Stimulated activated CD8-positive, alpha-beta memory T cell treated with anti-CD3 and anti-CD28 coated beads, Interleukin-15, amount 100 ng/mL, for 4 hours (primary cell): ENCODE results near the gene FAM13A.
A peak's percentile ranks its signal among the peaks of the same experiment; 100 is the strongest.

Experiments used
- DNase-seq, 2 donors: peaks; one replicate each; pipeline ENCODE4 v3.0.0-alpha.2; 2020; ENCODE audit warnings: low read depth in 2 of 2

FAM13A gene

GRCh38 chr4:88720451-88721428, 336.2 kb downstream of the FAM13A start:
- no peak for DNase-seq

DNA sequence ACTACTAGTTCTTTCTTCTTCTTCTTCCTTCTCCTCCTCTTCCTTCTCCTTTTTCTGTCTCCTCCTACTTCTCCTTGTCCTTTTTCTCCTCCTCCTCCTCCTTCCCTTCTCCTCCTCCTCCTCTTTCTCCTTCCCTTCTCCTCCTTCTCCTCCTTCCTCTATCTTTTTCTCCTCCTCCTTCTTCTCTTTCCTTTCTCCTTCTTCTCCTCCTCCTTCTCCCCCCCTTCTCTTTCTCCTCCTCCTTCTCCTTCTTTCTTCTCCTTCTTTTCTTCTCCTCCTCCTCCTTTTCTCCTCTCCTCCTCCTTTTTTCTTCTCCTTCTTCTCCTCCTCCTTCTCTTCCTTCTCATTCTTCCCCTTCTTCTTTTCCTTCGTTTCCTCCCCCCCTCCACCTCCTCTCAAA, 337.6 kb downstream of the FAM13A start:
- no peak for DNase-seq

DNA sequence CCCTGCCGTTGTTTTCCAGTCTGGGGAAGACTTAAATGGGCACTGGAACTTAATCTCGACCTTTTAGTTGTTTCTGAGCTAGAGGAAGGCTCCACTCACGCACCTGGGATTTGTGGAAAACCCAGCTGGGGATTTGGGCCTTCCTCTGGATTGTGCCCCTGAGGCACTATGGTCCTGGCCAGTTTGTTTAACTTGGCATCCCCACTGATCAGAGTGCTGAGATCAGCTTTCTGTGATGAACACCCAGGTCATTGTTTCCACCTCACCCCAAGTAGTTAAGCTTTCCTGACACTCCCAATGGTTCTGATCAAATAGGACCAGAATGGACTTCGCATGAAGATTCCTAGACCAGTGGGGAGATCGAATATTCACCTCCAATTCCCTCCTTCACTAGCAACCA, 338.9 kb downstream of the FAM13A start:
- DNase-seq = no peak

GRCh38 chr4:88713782-88714181, 343.2 kb downstream of the FAM13A start:
- DNase-seq = no peak

- no peak for DNase-seq
Observed at GRCh38 chr4:88709989-88710388, 347.0 kb downstream of the FAM13A start.

- no peak for DNase-seq
Observed at GRCh38 chr4:88706574-88706973, 350.4 kb downstream of the FAM13A start.

DNA sequence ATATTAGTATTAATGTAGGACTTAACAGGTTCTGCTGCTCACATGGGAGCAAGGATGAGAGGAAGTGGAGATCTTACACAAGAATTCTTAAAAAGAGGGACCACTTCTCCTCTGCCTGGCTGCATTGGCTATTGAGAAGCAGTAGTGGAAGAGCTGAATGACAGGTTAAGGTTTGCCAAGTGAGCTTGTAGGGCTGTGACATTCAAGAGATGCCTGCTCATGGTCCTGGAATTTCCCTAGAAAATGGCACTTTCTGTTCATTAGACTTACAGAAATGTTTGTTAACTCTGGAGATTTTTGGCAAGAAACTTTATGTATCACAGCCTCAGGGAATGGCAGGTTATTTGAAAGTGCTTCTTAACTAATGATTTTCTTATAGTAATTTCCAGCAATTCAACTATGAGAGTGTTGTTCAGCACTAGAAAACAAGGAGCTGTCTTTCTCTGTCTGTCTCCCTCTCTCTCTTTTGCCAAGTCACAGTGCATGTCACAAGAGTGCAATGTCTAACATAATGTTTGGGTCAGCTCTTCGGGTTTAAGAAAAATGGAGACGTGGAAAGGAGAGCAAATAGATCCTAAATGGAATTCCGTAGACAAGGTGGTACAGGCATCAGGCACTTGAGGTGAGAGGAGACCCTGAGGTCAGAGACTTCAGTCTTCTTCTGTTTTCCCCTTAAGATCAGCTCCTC, 351.0 kb downstream of the FAM13A start:
- no peak for DNase-seq

DNA sequence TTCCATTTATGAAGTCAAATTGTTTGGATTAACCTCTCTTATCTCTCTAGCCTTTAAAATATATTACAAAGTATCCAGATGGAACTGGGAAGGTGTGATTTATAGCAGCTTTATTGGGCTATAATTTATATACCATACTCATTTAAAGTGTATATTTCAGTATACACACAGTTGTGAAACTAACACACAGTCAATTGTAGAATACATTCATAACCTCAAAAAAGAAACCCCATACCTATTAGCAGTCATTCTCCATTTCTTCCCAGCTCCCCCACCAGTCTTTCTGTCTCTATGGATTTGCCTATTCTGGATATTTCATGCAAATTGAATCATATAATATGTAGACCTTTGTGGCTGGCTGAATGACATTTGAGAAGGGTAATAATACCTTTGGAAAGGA, 351.8 kb downstream of the FAM13A start:
- no peak for DNase-seq

DNA sequence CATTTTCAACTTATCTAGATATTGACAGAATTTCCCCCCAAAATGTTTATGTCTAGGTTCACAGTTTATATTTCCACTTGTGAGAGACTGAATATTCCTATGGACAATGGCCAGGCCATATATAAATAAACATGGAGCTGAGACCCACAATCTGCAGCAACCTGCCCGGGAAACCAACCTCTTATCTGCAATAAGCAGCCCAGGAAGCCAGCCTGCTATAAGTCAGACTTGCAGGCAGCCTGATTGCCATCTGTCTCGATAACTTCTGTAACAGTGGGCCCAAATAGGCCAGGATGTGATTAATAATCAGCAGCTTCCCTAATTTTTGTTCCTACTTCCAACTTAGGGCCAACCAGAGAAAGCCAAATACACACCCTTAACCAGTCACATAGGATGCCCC, 354.2 kb downstream of the FAM13A start:
- DNase-seq = no peak

DNA sequence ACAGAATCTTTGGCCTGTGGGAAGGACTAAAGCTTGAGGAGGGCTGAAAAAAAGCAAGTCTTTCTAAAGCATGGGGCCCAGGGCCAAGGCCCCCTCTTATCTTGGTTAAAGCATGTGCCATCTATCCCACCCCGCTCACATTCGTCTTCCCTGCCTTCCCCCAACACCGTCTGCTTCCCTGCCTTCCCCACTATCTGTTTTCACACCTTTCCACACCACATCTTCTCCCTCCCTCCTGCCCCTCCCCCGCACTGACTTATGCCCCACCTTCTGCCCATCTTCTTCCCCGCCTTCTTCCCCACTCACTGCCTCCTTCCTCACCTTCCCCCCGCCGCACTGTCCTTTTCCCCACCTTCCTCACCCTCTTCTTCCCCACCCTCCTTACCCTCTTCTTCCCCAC, 358.5 kb downstream of the FAM13A start:
- DNase-seq = no peak

GRCh38 chr4:88697588-88698329, 359.2 kb downstream of the FAM13A start, which contains the start of gene NAP1L5:
NAP1L5 (minus strand) TSS chr4:88697829; CDS start chr4:88697754, 75 bp downstream.
- DNase-seq = peak; percentile 10 to 47

DNA sequence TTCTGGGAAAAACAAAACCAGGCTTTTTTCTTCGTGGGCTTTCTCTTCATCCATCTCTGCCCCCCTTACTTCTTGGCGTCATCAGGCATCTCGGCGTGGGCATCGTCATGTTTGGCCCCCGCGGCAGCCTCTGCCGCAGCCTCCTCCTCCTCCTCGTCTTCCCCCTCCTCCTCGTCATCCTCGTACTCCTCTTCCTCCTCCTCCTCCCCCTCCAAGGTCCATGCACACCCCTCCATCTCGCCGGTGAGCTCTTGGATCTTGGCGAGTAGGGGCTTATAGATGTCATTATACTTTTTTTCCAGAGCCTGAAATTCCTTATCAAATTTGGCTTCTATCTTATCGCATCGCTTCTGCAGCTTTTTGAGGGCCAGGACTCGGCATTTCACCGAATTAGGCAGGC, 359.8 kb downstream of the FAM13A start:
- no peak for DNase-seq

DNA sequence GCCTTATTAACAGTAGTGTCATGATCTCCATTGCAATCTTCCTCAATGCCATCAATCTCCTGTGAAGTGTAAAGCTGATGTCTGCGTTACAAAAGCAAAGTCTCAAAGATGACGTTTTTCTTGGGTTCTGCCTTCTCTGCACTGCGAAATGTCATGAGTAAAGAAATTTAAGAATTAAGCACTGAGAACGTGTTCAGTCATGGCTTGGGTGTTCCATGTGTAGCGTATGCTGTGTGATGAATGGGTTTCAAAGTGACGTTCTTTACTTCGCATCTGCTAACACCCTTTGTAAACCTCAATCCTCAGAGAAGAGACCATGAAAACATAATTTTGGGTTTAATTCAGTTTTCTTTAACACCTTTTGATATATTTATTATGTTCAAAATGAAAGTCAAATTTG, 360.4 kb downstream of the FAM13A start:
- DNase-seq = no peak

DNA sequence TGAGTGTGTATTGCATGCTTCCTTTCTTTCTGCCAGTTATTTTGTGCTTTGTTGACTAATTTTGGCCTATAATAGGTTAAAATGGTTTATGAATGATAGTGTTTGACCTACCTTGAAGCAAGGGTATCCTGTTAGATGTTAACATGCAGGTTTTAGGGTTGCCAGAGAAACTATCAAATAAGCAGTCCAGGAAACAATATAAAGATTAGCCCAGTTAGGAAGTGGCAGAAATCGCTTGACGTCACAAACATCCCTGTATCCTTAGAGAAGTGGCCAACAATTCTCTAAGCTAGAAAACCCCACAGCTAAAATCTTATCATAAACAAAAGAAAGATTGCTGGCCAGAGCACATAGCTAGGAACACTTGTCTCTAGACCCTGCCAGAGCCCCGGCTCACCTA, 363.2 kb downstream of the FAM13A start:
- DNase-seq = no peak

- DNase-seq = no peak
Observed at GRCh38 chr4:88690355-88690754, 366.6 kb downstream of the FAM13A start.

DNA sequence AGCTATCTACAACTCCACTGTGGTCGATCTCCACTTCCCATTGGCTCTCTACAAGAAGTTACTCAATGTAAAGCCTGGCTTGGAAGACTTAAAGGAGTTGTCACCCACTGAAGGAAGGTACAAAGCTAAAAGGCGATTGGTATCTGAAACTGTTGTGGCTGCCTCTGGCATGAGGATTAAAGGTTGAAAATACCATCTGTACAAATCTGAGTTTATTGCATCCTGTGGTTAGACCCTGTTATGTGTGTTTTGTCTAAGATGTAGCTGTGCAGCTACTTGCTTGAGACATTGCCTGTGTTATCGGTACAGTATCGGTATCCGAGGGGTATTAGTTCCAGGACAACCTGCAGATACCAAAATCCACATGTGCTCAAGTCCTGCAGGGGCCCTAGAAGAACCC, 375.8 kb downstream of the FAM13A start:
- no peak for DNase-seq
